ENCODE data around the gene NFIL3.

DNA sequence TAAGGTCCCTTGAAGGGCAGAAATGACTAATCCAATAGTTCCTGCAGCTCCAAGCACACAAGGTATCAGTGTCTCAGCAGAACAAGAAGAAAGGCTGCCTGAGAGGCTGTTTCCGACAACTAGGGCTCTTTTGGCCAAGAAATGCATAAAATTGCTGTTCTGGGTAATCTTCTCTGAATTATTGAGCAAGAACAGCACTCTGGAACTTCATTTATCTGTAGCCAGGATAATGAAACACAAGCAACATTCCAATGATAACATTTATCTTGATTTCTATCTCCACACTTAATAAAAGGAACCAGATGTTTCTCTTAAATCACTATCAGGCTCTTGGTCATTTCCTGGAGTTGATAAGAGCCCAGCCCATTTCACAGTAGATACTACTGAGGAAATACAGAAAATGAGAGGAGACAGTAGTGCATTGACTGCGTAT is 44.9 kb downstream of the NFIL3 start:
- TF ChIP-seq, protein P1, sequence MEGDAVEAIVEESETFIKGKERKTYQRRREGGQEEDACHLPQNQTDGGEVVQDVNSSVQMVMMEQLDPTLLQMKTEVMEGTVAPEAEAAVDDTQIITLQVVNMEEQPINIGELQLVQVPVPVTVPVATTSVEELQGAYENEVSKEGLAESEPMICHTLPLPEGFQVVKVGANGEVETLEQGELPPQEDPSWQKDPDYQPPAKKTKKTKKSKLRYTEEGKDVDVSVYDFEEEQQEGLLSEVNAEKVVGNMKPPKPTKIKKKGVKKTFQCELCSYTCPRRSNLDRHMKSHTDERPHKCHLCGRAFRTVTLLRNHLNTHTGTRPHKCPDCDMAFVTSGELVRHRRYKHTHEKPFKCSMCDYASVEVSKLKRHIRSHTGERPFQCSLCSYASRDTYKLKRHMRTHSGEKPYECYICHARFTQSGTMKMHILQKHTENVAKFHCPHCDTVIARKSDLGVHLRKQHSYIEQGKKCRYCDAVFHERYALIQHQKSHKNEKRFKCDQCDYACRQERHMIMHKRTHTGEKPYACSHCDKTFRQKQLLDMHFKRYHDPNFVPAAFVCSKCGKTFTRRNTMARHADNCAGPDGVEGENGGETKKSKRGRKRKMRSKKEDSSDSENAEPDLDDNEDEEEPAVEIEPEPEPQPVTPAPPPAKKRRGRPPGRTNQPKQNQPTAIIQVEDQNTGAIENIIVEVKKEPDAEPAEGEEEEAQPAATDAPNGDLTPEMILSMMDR (IDR thresholded peaks at IDR 0.05) = no peak
- TF ChIP-seq POLR2A (IDR thresholded peaks at IDR 0.05) = no peak

Data from heart left ventricle (tissue), 13 donors.